Caco-2 (cell line): ENCODE measurements around the gene PXK. TPM values are rescaled to one million over a fixed set of nuclear protein-coding genes. Genes with fewer than 3 reads are reported as not detected.

ENCODE experiments used
- BruUV-seq: library from RNA; stranded (reverse); fragments of 400-500 nt; replicated peaks from 2 replicates; lab custom pipeline; 2021; lab: Mats Ljungman, UMichigan
- CTCF ChIA-PET: fragments of 300-600 bp; sonication (Branson Sonifier 250); formaldehyde crosslinking; loops from one replicate; lab custom pipeline; 2022; ENCODE audit warnings: antibody characterized with exemption; lab: Charles Lee
- POLR2A ChIA-PET: fragments of 300-600 bp; sonication (Branson Sonifier 250); formaldehyde crosslinking; loops from one replicate; lab custom pipeline; 2022; ENCODE audit warnings: antibody characterized with exemption; lab: Charles Lee
- DNase-seq, 2 experiments: peaks; one replicate each; pipeline versions ENCODE4 v3.0.0 to v3.0.0-alpha.2; 2020 to 2022
- H3K27me3 ChIP-seq: replicated peaks from 2 replicates; pipeline ENCODE4 v1.6.0; 2011; ENCODE audit warnings: low read length; ENCODE audit not compliant: control insufficient read depth, insufficient read depth
- H3K36me3 ChIP-seq: 2 replicates; pipeline ENCODE4 v1.5.1; 2011; ENCODE audit warnings: low read length; ENCODE audit not compliant: control insufficient read depth, insufficient read depth
- H3K4me1 ChIP-seq: fragments of 250-450 bp; sonication (Bioruptor Pico); 2 replicates; pipeline ENCODE4 v1.5.1; 2020; ENCODE audit warnings: mild to moderate bottlenecking
- H3K4me3 ChIP-seq: 2 replicates; pipeline ENCODE4 v1.5.1; 2011; ENCODE audit warnings: low read depth, mild to moderate bottlenecking, control low read depth, low read length
- H3K9me3 ChIP-seq: fragments of 250-450 bp; sonication (Bioruptor Pico); 2 replicates; pipeline ENCODE4 v1.5.1; 2020; ENCODE audit warnings: mild to moderate bottlenecking, moderate library complexity
- H3K27ac Mint-ChIP-seq: one replicate; pipeline ENCODE4 v1.8.0; 2022; ENCODE audit warnings: mixed read lengths; ENCODE audit not compliant: unreplicated experiment
- H3K27me3 Mint-ChIP-seq: one replicate; pipeline ENCODE4 v1.8.0; 2022; ENCODE audit warnings: mixed read lengths; ENCODE audit not compliant: insufficient read depth, unreplicated experiment
- H3K36me3 Mint-ChIP-seq: one replicate; pipeline ENCODE4 v1.8.0; 2022; ENCODE audit warnings: mild to moderate bottlenecking, mixed read lengths; ENCODE audit not compliant: insufficient read depth, unreplicated experiment
- H3K4me1 Mint-ChIP-seq: one replicate; pipeline ENCODE4 v1.8.0; 2022; ENCODE audit warnings: low read depth, mixed read lengths; ENCODE audit not compliant: unreplicated experiment
- H3K4me3 Mint-ChIP-seq: one replicate; pipeline ENCODE4 v1.8.0; 2022; ENCODE audit warnings: mild to moderate bottlenecking, moderate library complexity, mixed read lengths; ENCODE audit not compliant: unreplicated experiment
- H3K9me3 Mint-ChIP-seq: one replicate; pipeline ENCODE4 v1.8.0; 2022; ENCODE audit warnings: mixed read lengths; ENCODE audit not compliant: unreplicated experiment
- intact Hi-C: fragments of 100-400 bp; cut with micrococcal nuclease; formaldehyde crosslinking; loops from one replicate; pipeline ENCODE4 v1.10.0; 2022; ENCODE audit not compliant: unreplicated experiment
- total RNA-seq: library from RNA; stranded (reverse); gene quantifications from 2 replicates; pipeline ENCODE4 v1.2.3, GENCODE V29; 2022
- TF ChIP-seq, protein P1 (sequence below), 2 experiments: fragments of 200-600 bp in 1 of 2; IDR thresholded peaks; 1 replicate in 1 of 2; 2 replicates in 1 of 2; pipeline versions ENCODE4 v1.5.1 to v1.8.0; 2011 to 2022; ENCODE audit warnings: antibody characterized with exemption in 1 of 2, control low read depth in 1 of 2, inconsistent platforms in 1 of 2, low read depth in 1 of 2, low read length in 1 of 2, mild to moderate bottlenecking in 1 of 2, moderate library complexity in 1 of 2; ENCODE audit not compliant: insufficient read depth in 1 of 2, severe bottlenecking in 1 of 2, unreplicated experiment in 1 of 2

PXK gene
- total RNA-seq, 1 experiment from 2014 or later, result 9.1 TPM

GRCh38 chr3:58452176-58452575 is 119.5 kb downstream of the PXK start:
- Histone ChIP-seq H3K27me3 (no peaks in the 10 kb centered on the region), H3K4me3 (no peak overlapping the region), H3K36me3 (no peaks in the 10 kb centered on the region), H3K9me3 (peaks cover 3% of the 10 kb centered on the region), H3K4me1 (peaks cover 7% of the 10 kb centered on the region; the same call in 1 of the 2 replicates)
- no peak overlapping the region for H3K27ac Mint-ChIP-seq
- H3K4me3 Mint-ChIP-seq, result no peak overlapping the region
- no peaks in the 10 kb centered on the region for H3K4me1 Mint-ChIP-seq
- DNase-seq, result peak; percentile 29 to 36
- TF ChIP-seq, protein P1, sequence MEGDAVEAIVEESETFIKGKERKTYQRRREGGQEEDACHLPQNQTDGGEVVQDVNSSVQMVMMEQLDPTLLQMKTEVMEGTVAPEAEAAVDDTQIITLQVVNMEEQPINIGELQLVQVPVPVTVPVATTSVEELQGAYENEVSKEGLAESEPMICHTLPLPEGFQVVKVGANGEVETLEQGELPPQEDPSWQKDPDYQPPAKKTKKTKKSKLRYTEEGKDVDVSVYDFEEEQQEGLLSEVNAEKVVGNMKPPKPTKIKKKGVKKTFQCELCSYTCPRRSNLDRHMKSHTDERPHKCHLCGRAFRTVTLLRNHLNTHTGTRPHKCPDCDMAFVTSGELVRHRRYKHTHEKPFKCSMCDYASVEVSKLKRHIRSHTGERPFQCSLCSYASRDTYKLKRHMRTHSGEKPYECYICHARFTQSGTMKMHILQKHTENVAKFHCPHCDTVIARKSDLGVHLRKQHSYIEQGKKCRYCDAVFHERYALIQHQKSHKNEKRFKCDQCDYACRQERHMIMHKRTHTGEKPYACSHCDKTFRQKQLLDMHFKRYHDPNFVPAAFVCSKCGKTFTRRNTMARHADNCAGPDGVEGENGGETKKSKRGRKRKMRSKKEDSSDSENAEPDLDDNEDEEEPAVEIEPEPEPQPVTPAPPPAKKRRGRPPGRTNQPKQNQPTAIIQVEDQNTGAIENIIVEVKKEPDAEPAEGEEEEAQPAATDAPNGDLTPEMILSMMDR (IDR thresholded peaks at IDR 0.05; ENCODE audit: insufficient read depth in 1 of 2, low read depth in 1 of 2, low read length in 1 of 2, severe bottlenecking in 1 of 2, unreplicated experiment in 1 of 2), result no peak
- H3K9me3 Mint-ChIP-seq, result peaks cover 26% of the 10 kb centered on the region
- no TSS peak for BruUV-seq
- no peaks in the 10 kb centered on the region for H3K27me3 Mint-ChIP-seq
- no peaks in the 10 kb centered on the region for H3K36me3 Mint-ChIP-seq
- intact Hi-C loops, result loop anchor here (2.0 kb wide), 1 partner anchor 17 kb away; no protein-coding TSS in a partner anchor
- POLR2A ChIA-PET, result no interaction called here
- CTCF ChIA-PET, result interaction anchor here (1.4 kb wide), 1 partner anchor 12 kb away, joined by 4 read pairs; no protein-coding TSS in a partner anchor

DNA sequence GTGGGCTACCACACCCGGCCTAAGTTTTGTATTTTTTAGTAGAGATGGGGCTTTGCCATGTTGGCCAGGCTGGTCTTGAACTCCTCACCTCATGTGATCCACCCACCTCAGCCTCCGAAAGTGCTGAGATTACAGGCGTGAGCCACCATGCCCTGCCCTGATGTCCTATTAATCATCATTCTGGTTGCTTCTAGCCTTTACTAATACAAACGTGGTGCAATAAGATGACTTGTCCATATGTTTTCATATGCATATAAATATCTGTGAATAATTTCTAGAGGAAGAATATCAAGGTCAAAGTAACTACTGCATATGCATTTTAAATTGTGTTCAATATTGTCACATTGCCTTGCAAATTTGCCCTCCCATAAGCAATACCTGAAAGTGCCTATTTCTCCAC is 126.5 kb downstream of the PXK start:
- Histone ChIP-seq H3K27me3 (no peaks in the 10 kb centered on the region), H3K4me3 (no peak overlapping the region), H3K4me1 (peaks cover 11% of the 10 kb centered on the region), H3K36me3 (no peaks in the 10 kb centered on the region), H3K9me3 (peaks cover 3% of the 10 kb centered on the region)
- BruUV-seq, result no TSS peak
- ChIA-PET POLR2A (no interaction called here), CTCF (no interaction called here)
- Mint-ChIP-seq H3K27me3 (no peaks in the 10 kb centered on the region), H3K4me3 (no peak overlapping the region), H3K9me3 (peaks cover 10% of the 10 kb centered on the region), H3K4me1 (no peaks in the 10 kb centered on the region), H3K36me3 (no peaks in the 10 kb centered on the region), H3K27ac (no peak overlapping the region)
- DNase-seq, result no peak
- TF ChIP-seq, protein P1 (IDR thresholded peaks at IDR 0.05; ENCODE audit: insufficient read depth in 1 of 2, low read depth in 1 of 2, low read length in 1 of 2, severe bottlenecking in 1 of 2, unreplicated experiment in 1 of 2), result no peak
- intact Hi-C loops, result no loop called here

DNA sequence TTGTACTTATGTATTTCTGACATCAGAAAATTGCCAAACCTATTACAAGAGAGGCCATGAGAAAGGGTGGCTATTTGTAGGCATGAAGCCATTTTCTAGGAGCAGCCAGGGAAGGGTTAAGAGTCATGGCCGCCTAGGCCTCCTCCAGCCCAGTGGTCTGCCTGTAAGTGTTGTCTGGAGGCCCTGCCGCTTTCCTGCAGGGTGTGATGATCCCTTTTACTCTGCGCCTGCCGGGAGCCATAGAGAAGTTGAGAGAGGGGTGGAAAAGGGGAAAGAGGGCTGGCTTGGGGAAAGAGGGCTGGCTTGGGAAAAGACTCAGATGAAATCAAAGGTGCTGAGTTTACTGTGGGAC is 130.1 kb downstream of the PXK start:
- Mint-ChIP-seq H3K4me1 (no peaks in the 10 kb centered on the region), H3K36me3 (no peaks in the 10 kb centered on the region), H3K9me3 (no peaks in the 10 kb centered on the region), H3K4me3 (no peak overlapping the region), H3K27ac (no peak overlapping the region), H3K27me3 (no peaks in the 10 kb centered on the region)
- POLR2A ChIA-PET, result no interaction called here
- Histone ChIP-seq H3K27me3 (no peaks in the 10 kb centered on the region), H3K9me3 (no peaks in the 10 kb centered on the region), H3K4me1 (peaks cover 11% of the 10 kb centered on the region), H3K36me3 (no peaks in the 10 kb centered on the region), H3K4me3 (no peak overlapping the region)
- DNase-seq, result no peak
- TF ChIP-seq, protein P1 (IDR thresholded peaks at IDR 0.05; ENCODE audit: insufficient read depth in 1 of 2, low read depth in 1 of 2, low read length in 1 of 2, severe bottlenecking in 1 of 2, unreplicated experiment in 1 of 2), result no peak
- intact Hi-C loops, result loop anchor here (1.0 to 2.0 kb wide), 2 partner anchors 28 to 70 kb away; no protein-coding TSS in a partner anchor
- no TSS peak for BruUV-seq
- CTCF ChIA-PET, result no interaction called here
